HG02588 (cell line): ENCODE data around the gene FAM163A.
"Not testable (repeated sequence)": the region's sequence is repeated elsewhere in the genome, so short reads cannot be mapped to it uniquely, and the experiment has no call there.

ENCODE experiments used
- ATAC-seq: cut with Tn5 transposase; IDR thresholded peaks from one replicate; pipeline ENCODE4 v1.9.1; 2021; ENCODE audit warnings: mild to moderate bottlenecking, moderate library complexity; ENCODE audit not compliant: unreplicated experiment

The FAM163A gene

GRCh38 chr1:179742717-179743678 lies at the start of gene FAM163A:
FAM163A (plus strand) TSS chr1:179743291; CDS start chr1:179813098, 69,807 bp downstream.
- no peak for ATAC-seq

- ATAC-seq: not testable (repeated sequence)
These were observed 48.6 kb upstream of the FAM163A start for GRCh38 chr1:179694530-179694929.

GRCh38 chr1:179702946-179703539 lies 40.0 kb upstream of the FAM163A start:
- no peak for ATAC-seq

- no peak for ATAC-seq
These were observed 36.7 kb upstream of the FAM163A start for GRCh38 chr1:179706339-179706941.

GRCh38 chr1:179707406-179707805 lies 35.7 kb upstream of the FAM163A start:
- no peak for ATAC-seq

GRCh38 chr1:179708434-179709195 lies 34.5 kb upstream of the FAM163A start:
- no peak for ATAC-seq

- ATAC-seq: peak; percentile 79
These were observed 33.2 kb upstream of the FAM163A start for GRCh38 chr1:179709841-179710329.

- ATAC-seq: no peak
These were observed 28.9 kb upstream of the FAM163A start for GRCh38 chr1:179714159-179714558.

- no peak for ATAC-seq
These were observed 28.5 kb upstream of the FAM163A start for GRCh38 chr1:179714623-179715022.

- no peak for ATAC-seq
These were observed 23.8 kb upstream of the FAM163A start for GRCh38 chr1:179719272-179719671.

- no peak for ATAC-seq
These were observed 14.8 kb upstream of the FAM163A start for GRCh38 chr1:179728271-179728670.

GRCh38 chr1:179729881-179730280 lies 13.2 kb upstream of the FAM163A start:
- ATAC-seq: no peak

GRCh38 chr1:179731643-179732042 lies 11.4 kb upstream of the FAM163A start:
- no peak for ATAC-seq

- ATAC-seq: no peak
These were observed 800 bp upstream of the FAM163A start for GRCh38 chr1:179742291-179742690.

GRCh38 chr1:179743679-179744400 lies 749 bp downstream of the FAM163A start:
- ATAC-seq: no peak

GRCh38 chr1:179744401-179745130 lies 1.5 kb downstream of the FAM163A start:
- no peak for ATAC-seq

GRCh38 chr1:179745131-179745611 lies 2.1 kb downstream of the FAM163A start:
- no peak for ATAC-seq

- no peak for ATAC-seq
These were observed 2.7 kb downstream of the FAM163A start for GRCh38 chr1:179745743-179746142.

- no peak for ATAC-seq
These were observed 4.5 kb downstream of the FAM163A start for GRCh38 chr1:179747611-179748010.
